Measurements from ENCODE around the gene MAP4K3.

- TF ChIP-seq CTCF (IDR thresholded peaks at IDR 0.05; ENCODE audit: low read depth, low read length) = no peak
- no peak for TF ChIP-seq MAX (IDR thresholded peaks at IDR 0.05; ENCODE audit: low read depth, low read length)
- no peak for TF ChIP-seq POLR2A (IDR thresholded peaks at IDR 0.05; ENCODE audit: extremely low read depth, insufficient read length)
Measured at GRCh38 chr2:39304729-39305128, 132.4 kb downstream of the MAP4K3 start.
